Parathyroid adenoma (tissue), 2 donors: ENCODE data around the gene SMIM36.
A peak's percentile ranks its signal among the peaks of the same experiment; 100 is the strongest.
"Not testable (repeated sequence)": the region's sequence is repeated elsewhere in the genome, so short reads cannot be mapped to it uniquely, and the experiment has no call there.

Source experiments
- H2AFZ ChIP-seq: fragments of 300-600 bp; sonication (generic); one replicate; pipeline ENCODE4 v1.7.0; 2017; ENCODE audit warnings: antibody characterized with exemption, mild to moderate bottlenecking
- H3K27ac ChIP-seq: fragments of 300-600 bp; sonication (generic); one replicate; pipeline ENCODE4 v1.7.0; 2017
- H3K27me3 ChIP-seq: fragments of 300-600 bp; sonication (generic); one replicate; pipeline ENCODE4 v1.7.0; 2017; ENCODE audit warnings: low read length; ENCODE audit not compliant: control insufficient read depth, insufficient read depth
- H3K36me3 ChIP-seq: fragments of 300-600 bp; sonication (generic); one replicate; pipeline ENCODE4 v1.7.0; 2017; ENCODE audit warnings: low read length; ENCODE audit not compliant: control insufficient read depth, insufficient read depth
- H3K4me1 ChIP-seq: fragments of 300-600 bp; sonication (generic); one replicate; pipeline ENCODE4 v1.7.0; 2017; ENCODE audit warnings: control low read depth
- H3K4me2 ChIP-seq: fragments of 300-600 bp; sonication (generic); one replicate; pipeline ENCODE4 v1.7.0; 2017; ENCODE audit warnings: low read length
- H3K4me3 ChIP-seq: fragments of 300-600 bp; sonication (generic); one replicate; pipeline ENCODE4 v1.7.0; 2017; ENCODE audit warnings: low read depth, low read length
- H3K79me2 ChIP-seq: fragments of 300-600 bp; sonication (generic); one replicate; pipeline ENCODE4 v1.7.0; 2017; ENCODE audit warnings: control low read depth
- H3K9ac ChIP-seq: fragments of 300-600 bp; sonication (generic); one replicate; pipeline ENCODE4 v1.7.0; 2017; ENCODE audit warnings: mild to moderate bottlenecking
- H3K9me3 ChIP-seq: fragments of 300-600 bp; sonication (generic); one replicate; pipeline ENCODE4 v1.7.0; 2017; ENCODE audit warnings: low read length; ENCODE audit not compliant: control insufficient read depth
- TF ChIP-seq, protein P1 (sequence below): fragments of 300-600 bp; sonication (generic); IDR thresholded peaks from one replicate; pipeline ENCODE4 v1.7.0; 2017; ENCODE audit warnings: antibody characterized with exemption, mild to moderate bottlenecking
- donor health status: primary hyperparathyroidism.

Gene SMIM36

GRCh38 chr17:55427587-55427882, 83.7 kb downstream of the SMIM36 start:
- TF ChIP-seq, protein P1, sequence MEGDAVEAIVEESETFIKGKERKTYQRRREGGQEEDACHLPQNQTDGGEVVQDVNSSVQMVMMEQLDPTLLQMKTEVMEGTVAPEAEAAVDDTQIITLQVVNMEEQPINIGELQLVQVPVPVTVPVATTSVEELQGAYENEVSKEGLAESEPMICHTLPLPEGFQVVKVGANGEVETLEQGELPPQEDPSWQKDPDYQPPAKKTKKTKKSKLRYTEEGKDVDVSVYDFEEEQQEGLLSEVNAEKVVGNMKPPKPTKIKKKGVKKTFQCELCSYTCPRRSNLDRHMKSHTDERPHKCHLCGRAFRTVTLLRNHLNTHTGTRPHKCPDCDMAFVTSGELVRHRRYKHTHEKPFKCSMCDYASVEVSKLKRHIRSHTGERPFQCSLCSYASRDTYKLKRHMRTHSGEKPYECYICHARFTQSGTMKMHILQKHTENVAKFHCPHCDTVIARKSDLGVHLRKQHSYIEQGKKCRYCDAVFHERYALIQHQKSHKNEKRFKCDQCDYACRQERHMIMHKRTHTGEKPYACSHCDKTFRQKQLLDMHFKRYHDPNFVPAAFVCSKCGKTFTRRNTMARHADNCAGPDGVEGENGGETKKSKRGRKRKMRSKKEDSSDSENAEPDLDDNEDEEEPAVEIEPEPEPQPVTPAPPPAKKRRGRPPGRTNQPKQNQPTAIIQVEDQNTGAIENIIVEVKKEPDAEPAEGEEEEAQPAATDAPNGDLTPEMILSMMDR, result no peak
- no peak overlapping the region for H3K4me2 ChIP-seq
- no peak overlapping the region for H3K27ac ChIP-seq
- no peak overlapping the region for H2AFZ ChIP-seq
- H3K36me3 ChIP-seq, result no peaks in the 10 kb centered on the region
- no peaks in the 10 kb centered on the region for H3K79me2 ChIP-seq
- H3K4me1 ChIP-seq, result peaks cover 16% of the 10 kb centered on the region
- H3K9ac ChIP-seq, result no peak overlapping the region
- H3K4me3 ChIP-seq, result no peak overlapping the region
- H3K27me3 ChIP-seq, result no peaks in the 10 kb centered on the region
- no peaks in the 10 kb centered on the region for H3K9me3 ChIP-seq

DNA sequence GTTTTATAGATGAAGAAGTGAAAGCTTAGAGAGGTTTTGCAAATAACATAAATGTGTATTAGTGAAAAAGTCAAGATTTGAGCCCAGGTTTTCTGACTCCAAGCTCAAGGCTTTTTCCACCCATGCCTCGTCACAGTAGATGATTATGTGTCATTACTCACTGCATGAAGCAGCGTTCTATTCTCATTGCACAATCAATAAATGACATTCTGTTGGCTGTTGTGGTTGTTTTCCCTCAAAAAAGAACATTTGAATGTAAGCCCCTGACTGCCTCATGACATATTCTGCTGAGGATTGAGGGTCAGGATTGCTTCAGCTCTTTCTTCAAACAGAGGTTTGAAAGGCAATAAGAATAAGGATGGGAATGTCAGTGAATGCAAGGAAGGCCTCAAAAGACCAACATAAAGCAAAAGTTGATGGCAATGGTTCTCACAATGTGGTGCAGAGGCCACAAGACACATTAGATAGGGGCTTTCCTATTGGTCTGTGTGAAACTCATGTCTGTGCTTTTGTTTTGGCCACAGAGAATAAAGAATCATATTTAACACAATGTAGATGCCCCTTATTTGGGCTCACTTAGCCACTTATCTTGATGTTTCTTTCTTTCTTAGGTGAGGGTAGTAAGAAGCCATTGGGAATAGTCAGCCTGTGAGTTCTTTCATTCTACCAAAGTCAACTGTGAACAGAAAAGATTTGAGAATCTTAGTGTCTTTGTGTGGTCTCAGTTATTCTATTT, 84.2 kb downstream of the SMIM36 start:
- Histone ChIP-seq H3K4me1 (peaks cover 13% of the 10 kb centered on the region), H3K79me2 (no peaks in the 10 kb centered on the region), H2AFZ (peak overlapping the region; percentile 17), H3K9ac (no peak overlapping the region), H3K4me2 (no peak overlapping the region), H3K27me3 (no peaks in the 10 kb centered on the region), H3K27ac (no peak overlapping the region), H3K9me3 (no peaks in the 10 kb centered on the region), H3K4me3 (no peak overlapping the region), H3K36me3 (no peaks in the 10 kb centered on the region)
- TF ChIP-seq, protein P1, result no peak

- no peak overlapping the region for H3K9ac ChIP-seq
- H3K9me3 ChIP-seq, result no peaks in the 10 kb centered on the region
- peaks cover 17% of the 10 kb centered on the region for H3K4me1 ChIP-seq
- TF ChIP-seq, protein P1, result no peak
- H3K4me2 ChIP-seq, result peak overlapping the region; percentile 34
- H3K4me3 ChIP-seq, result peak overlapping the region; percentile 11
- no peak overlapping the region for H2AFZ ChIP-seq
- no peak overlapping the region for H3K27ac ChIP-seq
- peaks cover 4% of the 10 kb centered on the region for H3K79me2 ChIP-seq
- H3K36me3 ChIP-seq, result no peaks in the 10 kb centered on the region
- no peaks in the 10 kb centered on the region for H3K27me3 ChIP-seq
Observed at GRCh38 chr17:55424893-55425540, 86.2 kb downstream of the SMIM36 start.

GRCh38 chr17:55423535-55423934, 87.7 kb downstream of the SMIM36 start:
- H3K4me1 ChIP-seq, result peaks cover 23% of the 10 kb centered on the region

GRCh38 chr17:55422828-55423164, 88.5 kb downstream of the SMIM36 start:
- H3K4me1 ChIP-seq, result peaks cover 23% of the 10 kb centered on the region
- H3K27ac ChIP-seq, result peak overlapping the region; percentile 4
- not testable (repeated sequence) for H3K9ac ChIP-seq, H3K27me3 ChIP-seq, H3K79me2 ChIP-seq, H3K9me3 ChIP-seq, H3K36me3 ChIP-seq, H2AFZ ChIP-seq
- peak overlapping the region; percentile 33 for H3K4me3 ChIP-seq
- H3K4me2 ChIP-seq, result peak overlapping the region; percentile 59

More at GRCh38 chr17:55423535-55423934, 87.7 kb downstream of the SMIM36 start:
- H3K79me2 ChIP-seq, result peaks cover 4% of the 10 kb centered on the region
- peak overlapping the region; percentile 52 for H2AFZ ChIP-seq
- peak overlapping the region; percentile 59 for H3K4me2 ChIP-seq
- H3K9ac ChIP-seq, result no peak overlapping the region
- H3K4me3 ChIP-seq, result peak overlapping the region; percentile 33
- H3K36me3 ChIP-seq, result no peaks in the 10 kb centered on the region
- TF ChIP-seq, protein P1, result no peak
- peak overlapping the region; percentile 4 for H3K27ac ChIP-seq
- no peaks in the 10 kb centered on the region for H3K9me3 ChIP-seq
- no peaks in the 10 kb centered on the region for H3K27me3 ChIP-seq
